SH-SY5Y (cell line): ENCODE results near the gene ASB4.

ENCODE experiments used
- GATA2 ChIP-seq: IDR thresholded peaks from 2 replicates; pipeline ENCODE4 v1.6.1; 2011; ENCODE audit warnings: mild to moderate bottlenecking, low read depth, low read length
- GATA3 ChIP-seq: IDR thresholded peaks from 2 replicates; pipeline ENCODE4 v1.6.1; 2011; ENCODE audit warnings: low read depth, mild to moderate bottlenecking, low read length, moderate library complexity

DNA sequence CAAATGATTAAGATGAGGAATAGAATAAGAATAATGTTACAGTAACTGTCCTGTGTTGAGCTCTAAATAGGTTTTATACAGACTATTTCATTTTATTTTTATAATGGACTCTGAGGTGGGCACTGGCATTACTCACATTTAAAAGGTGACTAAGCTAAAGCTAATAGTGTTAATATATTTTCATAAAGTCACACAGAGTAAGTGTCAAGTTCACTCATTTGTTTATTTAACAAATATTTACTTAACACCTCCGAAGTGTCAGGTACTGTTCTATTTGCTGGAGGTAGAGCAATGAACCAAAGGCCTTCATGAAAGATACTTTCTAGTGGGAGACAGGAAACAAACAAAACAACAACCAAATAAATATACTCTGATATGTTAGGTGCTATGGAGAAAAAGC is 44.0 kb downstream of the ASB4 start:
- no peak for TF ChIP-seq GATA3
- TF ChIP-seq GATA2 = no peak
